ENCODE measurements around the gene PAF1.

Gene PAF1

DNA sequence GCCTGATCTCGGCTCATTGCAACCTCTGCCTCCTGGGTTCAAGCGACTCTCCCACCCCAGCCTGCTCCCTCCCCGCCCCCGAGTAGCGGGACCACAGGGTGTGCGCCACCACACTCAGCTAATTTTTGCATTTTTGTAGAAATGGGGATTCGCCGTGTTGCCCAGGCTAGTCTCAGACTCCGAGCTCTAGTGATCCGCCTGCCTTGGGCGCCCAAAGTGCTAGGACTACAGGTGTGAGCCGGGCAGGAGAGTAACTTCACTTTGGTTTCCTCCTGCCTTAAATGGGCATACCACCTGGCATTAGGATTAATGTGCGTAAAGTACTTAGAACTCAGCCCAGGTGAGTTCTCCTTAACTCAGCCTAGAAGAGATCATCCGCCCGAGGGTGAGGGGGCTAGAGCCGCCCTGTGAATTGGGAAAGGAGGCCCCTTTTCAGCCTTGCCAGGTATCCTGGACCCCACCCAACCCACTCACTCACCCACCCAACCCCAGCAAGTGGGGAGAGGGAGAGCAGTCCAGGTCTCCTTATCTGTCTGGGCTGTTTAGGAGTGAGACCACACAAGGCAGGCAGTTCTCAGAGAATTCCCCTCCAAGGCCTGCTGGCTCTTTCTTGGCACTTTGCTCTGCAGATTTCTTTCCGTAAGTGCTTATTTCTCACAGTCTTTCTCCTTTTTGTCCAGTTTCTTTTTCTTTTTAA is 14.5 kb upstream of the PAF1 start:
- DNase-seq = peak; percentile 43

DNA sequence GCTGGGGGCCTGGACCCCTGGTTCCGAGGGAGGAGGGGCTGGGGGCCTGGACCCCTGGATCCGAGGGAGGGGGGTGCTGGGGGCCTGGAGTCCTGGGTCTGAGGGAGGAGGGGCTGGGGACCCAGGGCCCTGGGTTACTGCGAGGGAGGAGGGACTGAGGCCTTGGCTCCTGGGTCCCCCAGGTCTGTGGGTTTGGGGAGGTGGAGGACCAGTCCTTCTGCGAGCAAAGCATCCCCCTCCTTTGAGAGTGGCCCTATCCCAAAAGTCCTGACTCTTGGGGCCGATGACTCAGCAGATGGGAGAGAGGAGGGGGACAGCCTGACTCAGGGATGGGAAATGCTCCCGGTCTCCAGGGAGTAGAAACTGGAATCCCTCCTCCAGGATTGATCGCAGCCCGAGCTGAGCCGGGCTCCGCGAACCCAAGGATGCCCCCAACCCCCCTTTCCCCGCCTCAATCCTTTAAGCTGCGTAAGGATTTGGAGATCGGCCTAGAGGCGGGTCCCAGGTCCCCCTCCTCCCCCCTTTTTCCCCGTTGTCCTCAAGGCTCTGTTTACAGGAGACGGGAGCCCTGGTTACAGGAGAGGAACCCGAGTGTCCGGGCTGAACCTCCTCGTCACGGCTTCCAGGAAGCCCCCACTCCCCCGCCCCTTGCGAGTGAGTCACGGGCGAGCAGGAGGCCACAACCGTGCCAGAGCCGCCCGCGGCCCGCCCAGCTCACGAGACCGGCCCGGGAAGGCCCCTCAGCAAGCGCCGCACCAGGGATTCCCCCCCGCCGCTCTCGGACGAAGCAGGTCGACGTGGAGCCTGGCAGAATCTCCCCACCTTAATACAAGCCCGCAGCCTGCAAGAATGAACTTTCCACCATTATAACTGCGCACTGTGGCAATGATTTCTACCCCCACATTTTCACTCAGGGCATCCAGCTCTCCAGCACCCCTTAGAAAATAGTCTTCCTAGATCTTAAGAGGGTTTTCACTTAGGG is 12.7 kb upstream of the PAF1 start:
- DNase-seq = peak; percentile 99

GRCh38 chr19:39402346-39403300 is 11.7 kb upstream of the PAF1 start:
- peak; percentile 95 for DNase-seq

DNA sequence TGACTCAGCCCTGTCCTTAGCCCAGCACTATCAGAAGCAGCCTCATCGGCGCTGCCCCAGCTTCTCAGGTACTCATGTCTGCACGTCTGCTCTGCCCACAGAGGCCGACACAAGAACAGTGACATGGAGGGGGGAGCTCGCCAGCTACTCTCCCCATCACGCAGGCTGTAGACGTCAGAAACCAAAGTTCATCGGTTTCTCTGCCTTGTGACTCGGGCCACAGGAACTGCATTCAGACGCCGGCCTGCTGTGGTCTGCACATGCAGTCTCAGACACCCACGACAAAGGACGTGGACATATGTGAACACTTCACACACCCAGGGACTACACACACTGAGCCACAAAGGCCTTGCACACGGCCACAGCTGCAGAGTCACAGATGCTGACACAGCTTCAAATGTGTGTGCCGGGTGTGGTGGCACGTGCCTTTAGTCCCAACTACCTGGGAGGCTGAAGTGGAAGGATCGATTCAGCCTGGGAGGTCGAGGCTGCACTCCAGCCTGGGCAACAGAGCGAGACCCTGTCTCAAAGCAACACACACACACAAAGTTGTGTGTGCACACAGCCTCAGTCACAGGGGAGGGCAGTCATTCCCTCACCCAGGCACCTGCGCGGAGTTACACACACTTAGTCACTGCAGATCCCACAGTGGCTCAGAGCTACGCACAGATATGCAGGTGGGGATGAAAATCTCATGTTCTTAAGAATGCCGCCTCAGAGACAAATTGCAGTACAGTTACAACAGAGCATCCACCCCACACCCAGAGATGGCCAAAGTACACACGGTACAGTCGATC is 10.8 kb upstream of the PAF1 start:
- peak; percentile 93 for DNase-seq

- DNase-seq = no peak
These were observed 10.2 kb upstream of the PAF1 start for GRCh38 chr19:39401070-39401548.

GRCh38 chr19:39400061-39400460 is 9.2 kb upstream of the PAF1 start:
- DNase-seq = no peak

DNA sequence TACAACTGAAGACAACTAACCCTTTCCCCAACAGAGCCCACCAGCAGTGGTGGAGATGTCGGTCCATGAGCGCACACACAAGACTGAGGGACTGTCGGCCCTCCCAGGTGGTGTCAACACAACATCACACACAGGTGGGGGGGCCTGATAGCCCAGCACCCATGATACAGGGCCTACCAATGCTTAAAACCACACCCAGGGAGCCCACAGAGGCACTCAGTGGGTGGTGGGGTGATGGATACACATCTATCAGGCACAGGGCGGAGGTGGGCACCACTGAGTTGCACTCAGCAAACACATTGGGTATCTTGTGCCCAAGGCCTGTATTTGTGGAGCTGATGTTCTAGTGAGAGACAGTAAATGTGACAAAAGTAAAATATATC is 8.8 kb upstream of the PAF1 start:
- DNase-seq = no peak

- peak; percentile 74 for DNase-seq
These were observed 7.5 kb upstream of the PAF1 start for GRCh38 chr19:39398297-39398864.

DNA sequence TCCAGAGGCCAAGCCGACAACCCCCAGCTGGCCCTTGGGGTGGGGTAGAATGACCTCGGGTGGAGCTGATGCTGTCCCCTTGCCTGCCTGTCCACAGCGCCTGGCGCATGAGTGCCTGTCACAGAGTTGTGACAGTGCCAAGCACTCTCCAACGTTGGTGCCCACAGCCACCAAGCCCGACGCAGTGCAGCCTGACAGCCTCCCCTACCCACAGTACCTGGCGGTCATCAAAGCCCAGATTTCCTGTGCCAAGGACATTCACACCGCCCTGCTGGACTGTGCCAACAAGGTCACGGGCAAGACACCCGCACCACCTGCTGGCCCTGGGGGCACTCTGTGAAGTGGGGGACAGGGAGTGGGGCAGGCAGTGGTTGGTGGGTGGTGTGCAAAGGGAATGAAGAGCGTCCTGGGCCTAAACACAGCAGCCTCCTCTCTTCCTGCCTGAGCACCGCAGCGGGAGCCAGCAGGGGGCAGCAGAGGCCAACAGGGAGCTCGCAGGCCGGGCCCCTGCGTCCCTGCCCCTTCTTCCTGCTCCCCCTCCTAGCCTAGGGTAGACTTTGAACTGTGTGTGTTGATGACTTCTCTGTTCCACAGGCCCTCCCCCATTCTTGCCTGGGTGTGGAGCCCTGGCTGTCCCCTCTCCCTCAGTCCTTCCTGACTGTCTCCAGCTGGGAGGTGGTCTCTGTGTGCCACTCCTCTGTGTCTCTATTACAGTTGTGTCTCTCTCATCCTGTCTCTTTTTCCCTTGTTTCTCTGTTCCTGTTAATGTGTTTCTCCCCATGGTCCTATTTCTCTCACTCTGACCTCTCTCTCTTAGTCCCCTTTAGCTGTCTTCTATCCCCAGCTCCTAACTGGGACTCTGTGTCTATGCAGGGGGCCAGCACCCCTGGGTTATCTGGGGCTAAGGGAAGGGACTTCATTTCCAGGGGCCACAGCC is 6.7 kb upstream of the PAF1 start:
- peak; percentile 94 for DNase-seq

DNA sequence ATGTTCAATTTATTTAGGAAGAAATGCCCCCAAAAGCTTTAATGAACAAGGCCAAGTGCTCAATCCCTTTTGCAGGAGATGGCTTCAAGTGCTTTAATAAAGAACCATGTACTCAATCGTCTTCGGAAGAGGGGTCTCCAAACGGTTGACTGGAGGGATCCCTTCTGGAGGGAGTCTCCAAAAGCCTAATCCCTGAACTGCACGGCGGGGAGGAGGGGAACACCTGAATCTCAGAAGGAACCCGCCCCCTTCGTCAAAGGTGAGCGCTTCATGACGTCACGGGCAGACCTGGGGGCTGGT is 505 bp downstream of the PAF1 start:
- peak; percentile 90 for DNase-seq

GRCh38 chr19:39389631-39390414 is 1.1 kb downstream of the PAF1 start:
- no peak for DNase-seq

DNA sequence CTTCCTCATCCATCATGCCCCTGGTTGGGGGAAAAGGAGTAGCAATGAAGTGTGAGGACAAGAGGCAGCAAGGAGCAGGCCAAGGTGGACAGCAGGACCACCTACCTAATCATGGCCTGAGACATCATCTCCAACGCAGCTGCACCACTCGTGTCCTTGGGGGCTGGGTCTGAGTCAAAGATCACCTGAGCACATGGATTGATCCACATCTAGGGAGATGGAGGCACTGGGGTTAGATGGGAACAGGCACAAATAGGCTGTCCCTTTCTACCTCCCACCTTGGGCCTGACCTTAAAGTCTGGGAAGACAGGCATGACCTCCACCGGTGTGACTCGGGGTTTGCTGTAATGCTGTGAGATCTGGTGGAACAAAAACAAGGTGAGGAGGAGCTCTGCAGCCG is 2.2 kb downstream of the PAF1 start:
- DNase-seq = no peak

DNA sequence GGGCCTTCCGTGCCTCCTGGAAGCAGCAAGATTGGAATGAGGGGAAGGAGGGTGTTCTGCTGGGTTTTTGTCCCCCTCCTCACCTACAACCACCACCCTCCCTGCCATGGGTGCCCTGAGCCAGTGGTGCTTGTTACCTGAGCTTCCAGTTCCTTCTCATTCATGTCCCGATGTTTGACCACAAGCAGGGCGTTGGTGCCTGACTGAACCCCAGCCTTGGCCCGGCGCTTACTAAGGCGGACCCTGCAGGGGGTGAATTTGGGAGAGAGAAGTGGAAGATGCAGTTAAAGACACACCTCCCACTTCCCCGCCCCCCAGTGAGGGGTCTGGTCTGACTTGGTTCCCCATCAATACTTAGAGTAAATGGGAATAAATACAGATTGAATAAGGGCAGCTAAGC is 4.3 kb downstream of the PAF1 start:
- no peak for DNase-seq

DNA sequence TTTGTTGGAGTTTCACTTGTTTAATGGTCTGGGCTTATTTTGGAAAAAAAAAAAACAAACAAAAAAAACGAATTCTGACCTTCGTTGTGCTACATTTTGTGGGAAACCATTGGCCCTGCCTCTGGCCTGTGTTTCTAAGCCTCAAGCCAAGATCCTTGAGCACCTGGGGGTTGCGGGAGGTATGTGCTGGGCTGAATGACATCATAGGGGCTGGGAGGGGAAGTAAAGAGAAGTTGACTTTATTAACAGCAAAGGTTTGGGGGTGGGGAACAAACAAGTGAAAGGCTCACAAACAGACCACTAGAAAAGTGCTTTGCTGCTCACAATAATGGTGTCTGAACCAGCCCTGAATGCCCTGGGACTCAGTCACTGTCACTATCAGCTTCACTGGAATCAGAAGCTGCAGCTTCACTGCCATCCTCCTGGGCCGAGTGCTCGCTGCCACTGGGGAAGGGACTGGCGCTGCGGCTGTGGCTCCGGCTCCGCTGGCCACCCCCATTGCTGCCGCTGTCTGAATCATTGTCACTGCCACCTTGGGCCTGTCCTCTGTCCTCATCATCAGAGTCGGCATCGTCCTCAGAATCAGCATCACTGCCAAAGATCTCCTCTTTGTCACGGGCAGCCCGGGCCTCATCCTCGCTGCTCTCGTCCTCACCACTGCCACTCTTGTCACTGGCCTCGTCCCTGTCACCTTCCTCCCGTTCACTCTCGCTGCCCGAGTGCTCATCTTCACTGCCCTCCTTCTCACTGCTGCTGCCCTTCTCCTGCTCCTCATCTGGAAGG is 5.1 kb downstream of the PAF1 start:
- DNase-seq = no peak

DNA sequence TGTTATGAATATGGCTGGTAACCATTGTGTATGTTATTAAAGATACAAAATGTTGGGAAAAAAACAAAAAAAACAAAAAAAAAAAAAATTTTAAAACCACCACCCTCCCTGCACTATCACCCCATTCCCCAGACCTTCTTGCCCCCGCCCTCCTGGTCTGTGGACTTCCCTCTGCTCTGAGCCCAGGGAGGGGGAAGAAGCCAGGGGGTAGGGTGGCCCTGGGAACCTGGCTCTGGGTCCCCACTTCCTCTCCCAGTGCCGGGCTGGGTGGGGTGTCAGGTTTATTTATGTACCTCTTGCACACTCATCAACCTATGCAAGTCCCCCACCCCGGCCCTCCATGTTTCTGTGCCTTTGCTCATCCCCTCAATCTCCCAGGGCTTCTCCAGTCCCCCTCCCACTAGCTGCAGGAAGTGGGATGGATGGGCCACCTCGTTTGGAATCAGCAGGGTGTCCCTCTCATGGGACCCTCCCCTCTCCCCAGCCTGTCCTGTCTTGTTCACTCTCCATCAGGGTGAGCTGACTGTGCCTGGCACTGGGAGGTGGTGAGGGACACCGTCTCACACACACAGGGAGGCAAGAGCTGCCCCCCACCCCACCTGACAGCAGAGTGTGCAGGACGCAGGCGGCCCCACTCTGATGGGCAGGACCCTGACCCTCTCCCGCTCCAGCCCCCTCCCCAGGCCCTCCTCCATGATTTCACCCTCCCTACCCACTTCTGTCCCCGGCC is 5.9 kb downstream of the PAF1 start:
- no peak for DNase-seq

DNA sequence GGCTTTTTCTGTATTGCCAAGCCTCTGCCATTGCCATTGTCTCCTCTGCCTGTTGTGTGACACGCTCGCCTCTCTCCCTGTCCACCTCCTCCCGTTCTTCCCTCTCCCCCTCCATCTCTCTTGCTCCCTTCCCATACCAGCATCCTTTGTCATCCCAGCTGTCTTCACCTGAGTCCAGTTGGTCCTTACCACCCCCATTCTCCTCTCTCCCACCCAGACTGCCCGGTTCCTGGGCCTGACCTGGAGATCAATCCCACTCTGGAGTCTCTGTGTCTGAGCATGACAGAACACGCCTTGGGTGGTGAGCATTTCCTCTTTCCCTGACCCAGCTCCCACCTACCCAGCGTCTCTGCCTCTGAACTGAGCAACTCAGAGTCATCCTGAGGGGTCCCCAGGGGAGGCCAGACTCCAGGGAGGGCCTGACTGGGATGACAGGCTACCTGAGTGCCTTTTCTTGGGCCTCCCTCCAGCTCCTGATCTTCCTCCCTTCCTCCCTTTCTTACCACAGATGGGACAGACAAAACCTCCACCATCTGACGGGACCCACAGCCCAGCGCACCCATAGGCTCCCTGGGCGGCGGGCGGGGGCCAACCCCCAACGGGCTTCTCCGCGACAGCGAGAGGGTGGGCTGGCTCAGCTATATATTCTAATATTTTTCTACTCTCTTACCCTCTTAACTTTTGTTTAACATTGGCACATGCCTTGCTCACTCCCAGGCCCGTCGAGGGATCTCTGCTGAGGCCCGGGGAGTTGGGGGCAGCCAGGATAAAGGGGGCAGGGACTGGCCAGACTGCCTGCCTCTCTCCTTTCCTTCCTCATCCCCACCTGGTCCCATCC is 7.7 kb downstream of the PAF1 start:
- no peak for DNase-seq

DNA sequence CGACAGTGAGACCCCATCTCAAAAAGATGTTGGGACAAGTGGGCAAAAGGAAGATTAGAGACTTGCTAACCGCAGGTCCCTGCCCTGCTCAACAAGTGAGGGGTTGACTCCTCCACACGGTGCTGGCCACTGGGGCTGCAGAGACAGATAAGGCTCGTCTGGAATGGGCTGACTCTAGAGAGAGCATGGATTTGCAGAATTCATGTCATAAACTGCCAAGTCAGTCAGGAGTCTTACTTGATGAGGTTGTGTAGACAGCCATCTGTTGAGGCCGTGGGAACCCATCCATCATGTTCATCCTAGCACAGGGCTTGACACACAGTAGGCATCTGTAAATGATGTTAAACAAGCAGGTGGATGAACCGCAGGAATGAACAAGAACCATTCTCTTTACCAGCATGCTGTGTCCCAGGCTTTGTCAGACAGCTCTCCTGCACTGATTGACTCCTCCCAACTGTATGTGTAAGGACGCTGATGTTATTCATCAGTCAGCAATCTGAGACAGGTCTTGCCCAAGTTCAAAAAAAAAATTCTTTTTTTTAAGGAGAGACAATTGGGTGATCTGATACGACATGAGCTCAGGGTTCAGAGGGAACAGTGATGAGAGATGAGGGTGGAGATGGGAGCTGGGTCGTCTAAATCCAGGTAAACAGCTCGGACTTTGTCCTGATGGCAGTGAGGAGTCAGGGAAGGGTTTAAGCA is 8.8 kb downstream of the PAF1 start:
- no peak for DNase-seq

All from CD4-positive, alpha-beta T cell treated with Interleukin-17A for 1 hour (primary cell).